Measurements from ENCODE around the gene NDUFS8.
A peak's percentile ranks its signal among the peaks of the same experiment; 100 is the strongest.

Gene NDUFS8

DNA sequence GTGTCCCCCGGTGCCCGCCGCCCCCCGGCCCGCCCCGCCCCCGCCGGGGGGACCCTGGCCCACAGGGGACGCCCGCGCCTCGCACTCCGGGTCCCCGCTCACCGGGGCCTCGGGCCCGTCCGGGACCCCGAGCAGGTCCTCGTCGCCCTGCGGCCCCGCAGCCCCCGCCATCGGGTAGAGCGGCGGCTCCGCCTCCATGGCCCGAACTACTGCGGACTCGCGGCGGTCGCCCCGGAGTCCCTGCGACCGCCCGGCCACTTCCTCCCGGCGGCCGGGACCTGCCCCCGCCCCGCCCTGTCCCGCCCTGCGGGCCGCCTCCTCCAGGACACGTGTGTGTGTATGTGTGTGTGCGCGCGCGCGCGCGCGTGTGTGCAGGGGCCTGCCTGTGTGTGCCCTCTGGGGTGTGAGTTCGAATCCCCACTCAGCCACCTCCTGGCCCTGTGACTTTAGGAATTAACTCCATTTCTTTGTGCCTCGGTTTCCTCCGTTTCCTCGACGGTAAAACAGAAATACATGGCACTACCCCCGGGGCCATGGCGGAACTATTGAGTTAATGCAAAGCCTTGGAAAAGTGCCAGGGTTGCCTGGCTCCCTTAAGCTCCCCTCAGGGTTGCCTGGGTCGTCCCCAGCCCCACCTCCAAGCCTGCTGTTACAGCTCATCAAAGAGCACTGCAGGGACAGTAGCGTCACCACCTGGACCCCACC, 26.5 kb upstream of the NDUFS8 start, which contains the start of gene UNC93B1:
TSS of gene UNC93B1 (minus strand) at position 252 of the 705 bp plus-strand sequence. CDS start at position 198, 54 bp downstream.
- peak; percentile 79 for DNase-seq

DNA sequence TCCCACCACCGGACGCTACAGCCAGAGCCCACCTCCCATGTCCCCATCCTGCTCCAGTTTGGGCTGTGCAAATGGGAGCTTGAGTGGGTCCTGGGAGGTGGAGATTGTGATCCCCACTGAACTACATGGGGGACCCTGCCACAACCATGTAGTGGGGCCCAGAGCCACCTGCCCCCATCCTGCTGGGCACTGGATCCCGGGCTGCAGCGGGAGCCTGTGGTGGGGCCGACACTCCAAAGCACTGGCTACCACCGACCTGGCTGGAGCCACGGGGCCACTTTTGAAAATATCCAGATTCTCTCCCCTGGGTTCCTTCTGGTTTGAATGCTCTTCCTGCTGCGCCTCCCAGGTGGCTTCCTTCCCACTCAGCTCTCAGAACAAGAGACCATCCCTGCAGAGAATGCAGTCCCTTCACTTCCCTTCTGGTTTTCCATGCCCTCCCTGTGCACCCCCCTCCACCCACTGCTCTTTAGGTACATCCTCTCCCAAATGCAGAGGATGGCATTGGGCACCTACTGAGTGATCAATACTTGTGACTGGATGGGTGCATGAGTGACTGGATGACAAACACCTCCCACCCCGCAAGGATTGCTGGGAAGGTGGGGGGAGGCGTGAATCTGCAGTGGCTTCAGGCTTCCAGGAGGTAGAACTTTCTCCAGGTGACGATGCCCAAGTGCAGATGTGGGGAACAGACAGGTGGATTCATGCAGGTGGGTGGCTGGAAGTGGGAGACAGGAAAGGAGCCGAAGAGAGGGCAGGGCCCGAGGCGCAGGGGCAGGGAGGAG, 25.7 kb upstream of the NDUFS8 start:
- no peak for DNase-seq

DNA sequence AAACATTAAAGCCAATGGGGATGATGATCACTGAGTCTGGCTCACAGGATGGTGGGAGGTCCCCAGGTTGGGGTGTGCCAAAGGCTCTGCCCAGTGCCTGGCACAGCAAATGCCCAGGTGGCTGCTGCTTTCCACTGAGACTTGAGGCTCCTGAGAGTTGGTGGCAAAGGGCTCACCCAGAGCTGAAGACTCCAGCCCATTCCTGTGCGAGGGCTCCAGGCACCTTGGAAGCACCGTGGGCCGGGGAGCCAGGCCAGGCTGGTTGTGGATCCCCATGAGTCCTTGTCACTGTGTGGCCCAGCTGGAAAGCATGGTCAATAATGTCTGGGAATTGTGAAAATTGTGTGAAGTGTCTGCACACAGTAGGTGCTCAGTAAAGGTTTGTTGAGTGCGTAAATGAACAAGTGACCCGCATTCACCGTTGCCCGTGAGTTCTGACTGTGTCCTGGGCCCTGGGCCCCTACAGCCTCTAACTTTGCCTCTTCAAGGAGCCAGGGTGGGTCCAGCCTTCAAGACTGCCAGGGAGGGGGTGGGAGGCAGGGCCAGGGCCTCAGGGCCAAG, 23.8 kb upstream of the NDUFS8 start:
- no peak for DNase-seq

DNA sequence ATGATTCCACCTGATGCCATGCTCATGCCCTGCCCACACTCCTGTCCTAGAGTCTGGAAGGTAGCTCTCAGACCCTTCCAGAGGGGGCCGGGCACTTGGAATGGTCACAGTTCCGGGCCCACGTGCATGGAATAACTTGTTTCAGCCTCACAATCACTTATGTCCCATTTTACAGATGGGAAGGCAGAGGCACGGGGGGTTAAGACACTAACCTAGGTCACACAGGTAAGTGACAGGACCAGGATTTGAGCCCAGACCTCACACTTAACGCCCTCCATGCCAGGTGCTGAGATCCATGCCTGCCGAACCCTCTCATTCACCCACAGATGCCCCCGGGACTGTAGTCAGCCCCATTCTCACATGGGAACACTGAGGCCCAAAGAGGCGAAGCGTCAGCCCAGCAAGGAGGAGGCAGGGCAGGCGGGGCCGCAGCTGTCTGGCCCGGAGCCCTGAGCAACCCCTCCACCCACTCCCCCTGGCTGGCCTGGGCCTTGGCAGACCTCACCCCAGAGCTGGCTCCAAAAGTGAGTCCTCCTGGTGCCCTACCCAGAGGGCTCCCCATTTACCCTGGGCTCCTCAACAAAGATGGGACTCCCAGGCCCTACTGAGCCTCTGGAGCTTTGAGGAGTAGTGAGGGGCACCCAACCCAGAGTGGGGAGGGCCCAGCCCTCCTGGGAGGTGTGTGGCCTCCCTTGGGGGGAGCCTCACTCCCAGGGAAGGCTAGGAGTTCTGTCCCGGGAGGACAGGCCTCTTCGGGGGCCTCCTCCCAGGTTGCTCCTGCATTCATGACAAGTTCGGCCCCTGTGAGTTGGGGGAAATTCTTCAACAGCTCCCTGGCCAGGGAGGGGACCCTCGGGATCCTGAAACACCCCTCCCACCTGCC, 22.7 kb upstream of the NDUFS8 start:
- no peak for DNase-seq

DNA sequence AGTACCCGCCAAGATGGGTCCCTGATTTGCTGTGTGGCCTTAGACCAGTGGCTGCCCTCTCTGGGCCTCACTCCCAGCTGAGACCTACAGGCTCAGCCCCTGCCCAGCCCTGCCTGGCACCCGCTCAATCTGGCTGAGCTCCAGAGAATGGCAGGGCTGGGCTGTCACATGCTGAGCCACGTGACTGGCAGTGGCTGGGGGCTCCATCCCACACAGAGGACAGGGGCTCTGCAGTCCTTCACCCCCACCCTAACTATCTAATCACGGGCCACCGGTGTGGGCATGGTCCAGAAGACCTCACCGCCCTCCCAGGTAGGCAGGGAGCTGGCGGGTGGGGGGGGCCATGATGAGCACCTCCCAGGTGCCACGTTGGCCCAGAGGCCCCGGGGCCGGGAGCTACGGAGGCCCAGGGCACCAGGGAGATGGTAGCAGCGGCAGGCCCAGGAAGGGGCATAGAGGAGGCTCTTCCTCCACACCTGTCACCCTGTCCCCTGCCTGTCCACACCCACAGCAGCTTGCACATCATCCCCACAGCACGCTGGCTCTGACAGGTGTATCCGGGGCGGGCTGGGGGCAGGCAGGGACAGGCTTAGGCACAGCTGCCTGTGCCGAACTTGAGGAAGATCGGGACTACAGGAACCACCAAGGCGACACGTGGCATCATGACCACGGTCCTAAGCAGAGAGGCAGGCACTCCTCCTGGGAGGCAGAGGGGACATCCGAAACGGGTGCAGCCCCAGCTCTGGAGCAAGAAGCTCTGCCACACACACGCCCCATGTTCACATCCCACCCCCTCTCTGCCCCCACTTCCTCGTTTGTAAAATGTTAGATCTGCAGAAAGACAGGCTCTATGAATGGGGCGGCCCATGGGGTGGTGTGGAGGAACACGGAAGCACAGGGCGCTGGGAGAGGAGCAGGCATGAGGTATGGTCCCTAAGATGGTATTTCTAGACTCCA, 21.8 kb upstream of the NDUFS8 start:
- DNase-seq: no peak

DNA sequence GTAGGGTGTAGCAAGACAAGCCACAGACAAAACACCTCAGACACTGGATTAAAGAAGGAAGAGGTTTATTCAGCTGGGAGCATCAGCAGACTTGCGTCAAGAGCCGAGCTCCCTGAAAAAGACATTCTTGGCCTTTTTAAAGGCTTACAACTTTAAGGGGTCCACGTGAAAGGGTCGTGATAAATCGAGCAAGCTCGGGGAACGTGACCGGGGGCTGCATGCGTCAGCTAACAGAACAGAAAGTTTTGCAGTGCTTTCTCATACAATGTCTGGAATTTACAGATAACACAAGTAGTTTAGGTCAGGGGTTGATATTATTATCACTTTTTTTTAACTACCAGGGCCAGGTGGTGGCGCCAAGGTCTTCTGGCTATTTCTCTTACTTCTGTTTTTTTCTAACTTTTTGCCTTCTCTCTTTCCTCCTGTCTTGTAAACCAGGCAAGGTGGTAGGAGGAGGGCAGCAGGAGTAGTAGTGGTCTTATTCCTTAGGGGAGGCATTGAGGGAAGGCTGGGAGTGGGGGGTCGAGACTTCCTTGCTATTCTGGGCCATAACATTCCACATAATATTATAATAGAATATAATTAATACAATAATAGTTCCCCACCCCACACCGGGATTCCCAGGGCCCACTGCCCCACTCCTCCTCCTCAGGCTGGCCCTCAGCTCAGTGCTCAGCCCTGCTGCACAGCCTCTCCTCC, 20.9 kb upstream of the NDUFS8 start:
- DNase-seq: no peak

DNA sequence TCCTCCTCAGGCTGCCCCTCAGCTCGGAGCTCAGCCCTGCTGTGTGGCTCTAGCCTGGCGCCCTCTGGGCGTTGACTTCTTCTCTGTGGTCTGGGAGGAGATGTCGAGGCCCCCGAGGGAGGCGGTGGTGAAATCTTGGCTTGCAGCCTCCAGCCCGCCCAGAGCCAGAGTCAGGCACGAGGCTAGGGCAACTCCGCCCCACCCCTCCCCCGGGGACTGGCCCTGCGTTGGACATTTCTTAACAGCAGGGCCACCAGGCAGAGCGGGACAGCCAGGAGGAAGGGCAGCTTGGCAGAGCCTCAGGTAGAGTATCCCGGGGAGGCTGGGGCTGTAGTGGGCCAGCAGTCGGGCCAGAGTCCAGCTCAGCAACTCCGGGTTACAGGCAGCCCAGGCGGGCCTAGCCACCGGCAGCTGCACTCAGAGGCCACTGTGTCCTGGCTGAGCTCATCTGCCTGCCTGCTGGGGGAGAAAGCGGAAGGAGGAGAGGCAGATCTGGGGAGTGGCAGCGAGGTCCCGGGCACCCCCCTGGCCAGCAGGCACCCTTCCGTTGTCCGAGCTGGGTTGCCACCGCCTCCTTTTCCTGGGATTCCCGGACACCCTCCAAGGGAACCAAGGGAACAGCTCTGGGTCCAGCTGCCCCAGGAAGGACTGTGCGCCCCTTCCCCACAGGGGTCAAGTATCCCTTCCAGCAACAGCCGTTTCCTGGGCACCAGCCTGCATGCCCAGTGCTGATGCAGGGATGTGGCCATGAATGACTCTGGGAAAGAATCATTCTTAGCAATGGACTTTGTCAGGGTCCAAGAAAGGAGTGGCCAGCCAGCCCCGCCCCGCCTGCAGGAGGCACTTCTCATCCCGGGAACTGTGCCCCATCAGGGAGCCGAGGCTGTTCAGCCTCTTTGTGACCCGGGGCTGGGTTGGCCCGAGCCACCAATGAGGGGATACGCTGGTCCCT, 20.1 kb upstream of the NDUFS8 start, which contains the start of gene ALDH3B1:
TSS of gene ALDH3B1 (plus strand) at position 238 of the 952 bp plus-strand sequence. CDS start 4,971 bp downstream, outside the sequence.
- DNase-seq: no peak

DNA sequence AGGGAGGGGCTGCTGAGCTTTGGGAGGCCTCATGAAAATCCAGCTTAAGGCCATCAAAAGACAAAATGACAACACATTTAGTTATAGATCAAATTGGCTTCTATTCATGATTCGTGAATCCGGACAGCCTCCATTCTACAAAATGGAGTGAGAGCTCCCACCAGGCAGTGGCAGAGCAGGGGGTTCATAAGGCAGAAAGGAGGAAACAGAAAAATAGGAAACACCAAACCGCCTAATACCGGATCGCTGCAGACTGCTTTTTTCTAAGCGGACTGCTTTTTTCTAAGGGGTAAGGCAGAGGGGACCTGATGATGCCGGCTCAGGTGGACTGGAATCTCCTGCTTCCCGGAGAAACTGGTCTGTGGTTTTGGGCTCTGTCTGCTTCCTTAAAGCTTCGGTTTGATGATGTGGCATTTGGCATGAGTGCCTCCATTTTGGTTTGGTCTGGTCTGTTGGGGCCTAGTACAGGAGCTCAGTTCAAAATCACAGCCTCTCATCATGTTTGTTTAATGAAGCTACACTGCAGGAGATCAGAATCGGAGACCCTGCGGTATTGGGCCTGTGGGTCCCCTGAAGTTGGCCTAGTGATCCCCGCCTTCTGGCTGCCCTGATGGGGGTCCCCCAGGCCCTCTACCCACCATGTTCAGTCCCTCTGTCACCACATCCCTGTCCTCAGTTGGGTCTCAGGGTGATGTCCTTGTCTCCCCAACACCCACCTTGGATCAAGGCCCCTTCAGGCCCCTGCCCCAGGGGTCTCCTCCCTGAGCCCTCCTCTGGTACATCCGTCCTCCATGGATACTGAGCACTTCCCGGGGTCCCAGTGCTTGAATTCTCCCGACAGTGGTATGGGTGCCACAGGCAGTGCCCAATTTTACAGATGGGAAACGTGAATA, 19.2 kb upstream of the NDUFS8 start:
- DNase-seq: no peak

DNA sequence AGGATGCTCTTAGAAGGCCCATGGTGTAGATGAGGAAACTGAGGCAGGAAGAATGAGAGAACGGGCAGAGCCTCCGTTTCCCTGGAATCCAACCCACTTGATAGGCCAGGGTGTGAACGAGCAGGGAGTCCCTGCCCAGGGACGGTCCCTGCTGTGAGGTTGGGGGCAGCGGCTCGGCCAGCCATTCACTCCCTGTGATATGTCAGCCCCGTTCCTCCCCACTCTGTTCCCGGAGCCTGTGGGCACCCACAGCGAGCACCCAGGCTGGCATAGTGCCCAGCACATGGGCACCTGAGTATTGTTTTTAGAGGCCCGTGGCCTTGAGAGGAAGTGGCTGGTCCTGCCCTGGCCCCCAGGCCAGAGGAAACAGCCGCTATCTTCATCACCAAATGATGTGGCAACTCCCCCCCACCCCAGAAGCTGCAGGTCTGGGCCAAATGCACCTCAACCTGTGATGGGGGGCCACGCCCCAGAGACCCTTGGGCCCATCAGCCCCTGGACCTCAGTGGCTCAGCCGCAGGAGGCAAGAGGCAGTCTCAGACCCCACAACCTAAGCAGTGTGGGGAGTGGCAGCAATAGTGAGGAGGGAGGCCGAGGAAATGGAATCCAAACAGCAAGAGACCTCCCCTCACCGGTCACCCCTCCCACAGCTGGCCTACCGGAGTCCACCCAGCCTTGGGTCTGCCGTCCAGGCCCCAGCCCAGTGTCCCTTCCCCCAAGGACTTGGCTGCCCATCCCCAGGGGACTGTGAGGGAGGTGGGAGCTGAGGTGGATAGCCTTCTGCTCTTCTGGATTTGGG, 18.2 kb upstream of the NDUFS8 start:
- no peak for DNase-seq

DNA sequence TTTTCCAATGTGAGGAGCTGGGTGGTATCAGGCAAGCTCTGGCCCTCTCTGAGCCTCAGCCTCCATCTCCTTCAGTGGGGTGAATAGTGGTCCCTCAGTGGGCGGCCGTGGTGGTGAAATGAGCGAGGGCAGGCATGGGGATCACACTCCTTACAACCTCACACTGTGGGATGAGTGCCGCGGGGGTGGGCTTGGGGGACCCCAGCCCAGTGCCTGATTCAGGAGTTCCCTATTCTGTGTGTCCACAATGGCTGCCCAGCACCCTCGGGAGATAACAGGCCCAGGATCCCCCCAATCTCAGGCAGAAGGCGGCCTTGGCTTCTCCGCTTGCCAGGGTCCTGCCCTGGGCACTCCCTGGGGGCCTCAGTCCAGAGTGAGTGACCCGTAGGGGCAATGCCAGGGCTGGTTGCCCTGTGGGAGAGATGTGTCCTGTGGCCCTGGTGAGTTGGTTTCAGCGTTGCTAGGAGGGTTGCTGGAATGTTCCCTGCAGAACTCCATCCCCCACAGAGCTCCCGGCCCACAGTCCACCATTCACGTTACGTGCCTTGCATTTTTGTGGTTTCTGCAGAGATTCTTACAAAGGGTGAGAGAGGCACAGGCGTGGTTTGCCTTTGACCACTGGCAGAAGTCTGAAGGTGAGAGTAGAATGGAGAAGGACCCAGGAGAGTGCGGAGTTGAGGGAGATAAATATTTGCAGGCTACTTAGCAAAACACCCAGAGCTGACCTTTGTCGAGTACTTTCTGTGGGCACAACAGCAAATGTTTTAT, 17.5 kb upstream of the NDUFS8 start:
- no peak for DNase-seq

DNA sequence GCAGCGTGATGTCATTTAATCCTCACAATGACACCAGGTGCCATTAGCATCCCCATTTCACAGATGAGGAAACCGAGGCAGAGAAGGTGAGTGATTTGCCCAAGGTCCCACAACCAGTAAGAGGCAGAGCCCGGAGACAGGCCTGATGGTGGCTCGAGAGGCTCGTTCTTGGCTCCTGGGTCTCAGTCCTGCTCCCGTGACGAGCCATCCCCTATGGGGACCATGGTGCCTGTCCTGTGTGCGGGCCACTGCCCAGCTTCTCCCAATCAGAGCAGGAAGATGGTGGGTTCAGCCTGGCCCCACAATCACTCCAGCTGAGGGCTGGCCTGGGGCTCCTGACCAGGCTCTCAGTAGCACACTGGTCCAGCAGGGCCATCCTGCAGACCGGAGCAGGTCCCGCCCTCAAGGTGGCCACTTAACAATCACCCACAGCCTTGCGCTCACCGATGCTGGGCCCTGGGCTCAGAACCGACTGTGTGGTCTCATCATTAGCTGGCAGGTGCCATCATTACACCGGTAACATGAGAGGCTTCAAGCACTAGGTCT, 16.8 kb upstream of the NDUFS8 start:
- no peak for DNase-seq

DNA sequence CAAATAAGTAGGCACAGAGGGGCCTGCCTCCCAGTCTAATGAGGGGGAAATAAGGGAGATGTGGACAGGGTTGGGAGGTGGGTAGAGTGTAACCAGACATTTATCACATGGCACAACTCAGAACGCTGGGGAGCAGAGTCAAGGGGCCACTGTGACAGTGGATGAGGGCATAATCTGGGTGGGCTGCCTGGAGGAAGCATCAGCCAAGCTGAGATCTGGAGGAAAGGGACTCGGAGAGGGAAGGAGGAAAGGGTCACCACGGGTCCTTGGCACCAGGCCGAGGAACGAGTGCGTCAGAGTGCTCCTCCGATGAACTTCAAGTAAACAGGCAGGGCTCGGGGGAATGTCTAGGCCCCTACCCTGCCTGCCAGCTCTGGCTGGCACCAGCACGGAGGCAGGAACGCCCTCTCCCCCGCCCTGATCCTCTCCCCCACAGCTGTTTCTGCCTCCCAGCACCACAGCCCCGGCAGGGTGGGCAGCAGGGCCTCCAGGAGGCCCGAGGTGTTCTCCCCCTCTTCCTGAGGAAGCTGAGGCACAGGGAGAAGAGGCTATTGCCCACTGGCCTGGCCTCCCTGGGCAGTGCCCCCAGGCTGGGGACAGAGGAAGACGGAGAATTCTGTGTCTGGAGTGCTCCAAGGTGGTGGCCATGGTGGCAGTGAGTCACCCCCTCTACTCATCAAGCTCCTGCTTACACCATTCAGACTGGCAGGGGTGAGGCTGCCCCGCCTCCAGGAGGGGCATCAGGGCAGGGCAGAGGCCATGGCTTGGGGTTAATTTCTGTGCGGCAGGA, 16.1 kb upstream of the NDUFS8 start:
- DNase-seq: no peak

DNA sequence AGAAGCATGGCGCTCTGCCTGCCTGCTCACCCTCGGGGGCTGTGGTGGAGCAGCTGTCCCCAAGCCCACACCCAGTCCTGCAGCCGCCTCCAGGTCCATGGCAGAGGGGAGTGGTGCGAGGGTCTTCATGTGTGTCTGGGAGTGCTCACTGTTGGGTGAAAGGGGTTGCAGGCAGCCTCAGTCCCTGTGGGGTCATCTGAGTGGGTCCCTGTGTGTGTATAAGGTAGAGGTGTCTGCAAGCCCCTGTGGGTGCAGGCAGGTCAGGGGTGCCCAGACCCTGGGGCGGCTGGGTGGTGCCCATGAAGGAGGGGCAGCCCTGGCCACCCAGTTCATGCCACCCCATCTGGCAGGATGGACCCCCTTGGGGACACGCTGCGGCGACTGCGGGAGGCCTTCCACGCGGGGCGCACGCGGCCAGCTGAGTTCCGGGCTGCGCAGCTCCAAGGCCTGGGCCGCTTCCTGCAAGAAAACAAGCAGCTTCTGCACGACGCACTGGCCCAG, 15.5 kb upstream of the NDUFS8 start:
- DNase-seq: no peak

DNA sequence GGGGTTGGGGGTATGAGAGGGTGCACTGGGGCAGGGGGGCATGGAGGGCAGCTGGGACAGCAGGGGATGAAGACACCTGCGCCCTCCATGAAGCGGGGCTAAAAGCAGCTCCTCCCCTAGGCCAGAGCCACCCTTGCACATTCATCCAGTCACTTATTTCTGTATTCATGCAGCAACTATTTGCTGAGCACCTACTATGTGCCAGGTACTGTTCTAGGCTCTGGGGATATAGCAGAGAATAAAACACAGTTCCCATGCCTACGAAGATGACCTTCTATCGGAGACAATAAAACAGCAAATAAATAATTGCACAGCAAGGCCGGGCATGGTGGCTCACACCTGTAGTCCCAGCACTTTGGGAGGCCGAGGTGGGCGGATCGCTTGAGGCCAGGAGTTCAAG, 15.0 kb upstream of the NDUFS8 start:
- DNase-seq: no peak

DNA sequence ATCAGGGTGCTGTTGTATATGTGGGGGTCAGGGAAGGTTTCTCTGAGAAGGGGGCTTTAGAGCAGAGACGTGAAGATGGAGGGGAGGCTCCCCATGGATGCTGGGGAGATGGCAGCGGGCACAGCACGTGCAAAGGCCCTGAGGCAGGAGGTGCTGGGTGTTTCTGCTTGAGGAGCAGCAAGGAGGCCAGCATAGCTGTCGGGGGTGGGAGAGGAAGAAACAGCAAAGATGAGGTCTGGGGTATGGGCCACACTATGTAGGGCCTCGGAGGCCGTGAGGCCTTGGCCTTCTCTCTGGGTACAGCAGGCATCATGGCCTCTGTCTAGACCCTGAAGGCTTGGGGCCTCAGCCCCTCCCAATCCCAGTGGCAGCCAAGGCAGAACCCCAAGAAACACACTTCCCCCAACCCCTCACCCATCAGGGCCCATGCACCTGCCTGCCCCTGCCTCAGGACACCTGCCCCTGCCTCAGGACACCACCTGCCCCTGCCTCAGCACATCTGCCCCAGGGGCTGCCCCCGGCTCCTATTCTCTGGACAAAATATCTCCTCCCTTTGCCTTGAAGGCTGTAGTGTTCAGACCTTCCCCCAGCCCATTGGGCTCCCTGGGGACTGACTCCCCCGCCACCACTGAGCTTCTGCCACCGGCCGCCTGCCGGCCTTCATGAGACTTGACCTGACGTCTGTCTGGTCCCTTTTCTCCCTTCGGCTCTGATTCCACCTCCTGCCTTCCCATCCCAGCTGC, 14.1 kb upstream of the NDUFS8 start:
- DNase-seq: no peak
